Femur (tissue), 1 donor: ENCODE data around the gene MYLK.
A peak's percentile ranks its signal among the peaks of the same experiment; 100 is the strongest.

ENCODE experiments used
- DNase-seq: peaks from one replicate; pipeline ENCODE4 v3.0.0-alpha.2; 2017

Gene MYLK

GRCh38 chr3:123790254-123791072 lies 93.7 kb downstream of the MYLK start:
- no peak for DNase-seq

GRCh38 chr3:123789760-123790159 lies 94.4 kb downstream of the MYLK start:
- DNase-seq = no peak

- no peak for DNase-seq
Measured at GRCh38 chr3:123789160-123789559, 95.0 kb downstream of the MYLK start.

- no peak for DNase-seq
Measured at GRCh38 chr3:123788710-123789109, 95.4 kb downstream of the MYLK start.

GRCh38 chr3:123787133-123787532 lies 97.0 kb downstream of the MYLK start:
- DNase-seq = no peak

GRCh38 chr3:123785602-123786001 lies 98.5 kb downstream of the MYLK start:
- no peak for DNase-seq

GRCh38 chr3:123783811-123784210 lies 100.3 kb downstream of the MYLK start:
- no peak for DNase-seq

GRCh38 chr3:123783050-123783689 lies 101.0 kb downstream of the MYLK start:
- DNase-seq = no peak

- DNase-seq = no peak
Measured at GRCh38 chr3:123782488-123782887, 101.6 kb downstream of the MYLK start.

- DNase-seq = no peak
Measured at GRCh38 chr3:123781571-123782275, 102.4 kb downstream of the MYLK start.

- no peak for DNase-seq
Measured at GRCh38 chr3:123781138-123781537, 103.0 kb downstream of the MYLK start.

- no peak for DNase-seq
Measured at GRCh38 chr3:123780656-123781055, 103.5 kb downstream of the MYLK start.

- DNase-seq = no peak
Measured at GRCh38 chr3:123779655-123780231, 104.4 kb downstream of the MYLK start.

- peak; percentile 74 for DNase-seq
Measured at GRCh38 chr3:123778991-123779622, 105.0 kb downstream of the MYLK start.

- DNase-seq = no peak
Measured at GRCh38 chr3:123778525-123778924, 105.6 kb downstream of the MYLK start.

GRCh38 chr3:123776071-123776782 lies 107.9 kb downstream of the MYLK start:
- no peak for DNase-seq

- DNase-seq = no peak
Measured at GRCh38 chr3:123774474-123774873, 109.7 kb downstream of the MYLK start.

- peak; percentile 91 for DNase-seq
Measured at GRCh38 chr3:123773681-123774431, 110.3 kb downstream of the MYLK start.

- DNase-seq = no peak
Measured at GRCh38 chr3:123769356-123769743, 114.8 kb downstream of the MYLK start.

GRCh38 chr3:123768480-123769355 lies 115.4 kb downstream of the MYLK start:
- no peak for DNase-seq
